BE2C (cell line): ENCODE measurements around the gene METRNL.
"Not testable (repeated sequence)": the region's sequence is repeated elsewhere in the genome, so short reads cannot be mapped to it uniquely, and the experiment has no call there.

Experiments
- DNase-seq: peaks from one replicate; pipeline ENCODE4 v3.0.0-alpha.2; 2020
- H3K27me3 ChIP-seq: fragments of 250-450 bp; sonication (Bioruptor Pico); 2 replicates; pipeline ENCODE4 v1.5.1; 2020; ENCODE audit warnings: mild to moderate bottlenecking
- H3K36me3 ChIP-seq: fragments of 250-450 bp; sonication (Bioruptor Pico); 2 replicates; pipeline ENCODE4 v1.5.1; 2020; ENCODE audit warnings: mild to moderate bottlenecking
- H3K4me1 ChIP-seq: fragments of 250-450 bp; sonication (Bioruptor Pico); 2 replicates; pipeline ENCODE4 v1.5.1; 2020
- H3K4me3 ChIP-seq: 2 replicates; pipeline ENCODE4 v1.5.1; 2011; ENCODE audit warnings: low read depth, low read length
- H3K9me3 ChIP-seq: fragments of 250-450 bp; sonication (Bioruptor Pico); 2 replicates; pipeline ENCODE4 v1.5.1; 2020
- CTCF ChIP-seq: IDR thresholded peaks from 2 replicates; pipeline ENCODE4 v1.5.1; 2012; ENCODE audit warnings: mild to moderate bottlenecking, low read depth, low read length

Gene METRNL

GRCh38 chr17:83135692-83136091 is 56.3 kb downstream of the METRNL start:
- Histone ChIP-seq H3K27me3 (peaks cover 4% of the 10 kb centered on the region; the same call in 1 of the 2 replicates), H3K36me3 (no peaks in the 10 kb centered on the region)

GRCh38 chr17:83136156-83136555 is 56.7 kb downstream of the METRNL start:
- DNase-seq: no peak
- TF ChIP-seq CTCF: no peak
- Histone ChIP-seq H3K9me3 (no peaks in the 10 kb centered on the region), H3K4me3 (no peak overlapping the region), H3K36me3 (no peaks in the 10 kb centered on the region), H3K4me1 (no peaks in the 10 kb centered on the region), H3K27me3 (peaks cover 4% of the 10 kb centered on the region; the same call in 1 of the 2 replicates)

More at GRCh38 chr17:83135692-83136091, 56.3 kb downstream of the METRNL start:
- H3K9me3 ChIP-seq: no peaks in the 10 kb centered on the region
- TF ChIP-seq CTCF: no peak
- no peaks in the 10 kb centered on the region for H3K4me1 ChIP-seq
- DNase-seq: no peak
- no peak overlapping the region for H3K4me3 ChIP-seq

GRCh38 chr17:83136931-83137330 is 57.5 kb downstream of the METRNL start:
- H3K4me1 ChIP-seq: no peaks in the 10 kb centered on the region

GRCh38 chr17:83137523-83137922 is 58.1 kb downstream of the METRNL start:
- H3K4me1 ChIP-seq: no peaks in the 10 kb centered on the region
- H3K9me3 ChIP-seq: peaks cover 4% of the 10 kb centered on the region; the same call in 1 of the 2 replicates
- H3K36me3 ChIP-seq: no peaks in the 10 kb centered on the region

More at GRCh38 chr17:83136931-83137330, 57.5 kb downstream of the METRNL start:
- TF ChIP-seq CTCF: no peak
- H3K4me3 ChIP-seq: no peak overlapping the region
- no peaks in the 10 kb centered on the region for H3K36me3 ChIP-seq
- DNase-seq: no peak
- peaks cover 4% of the 10 kb centered on the region; the same call in 1 of the 2 replicates for H3K27me3 ChIP-seq
- peaks cover 3% of the 10 kb centered on the region; the same call in 1 of the 2 replicates for H3K9me3 ChIP-seq

GRCh38 chr17:83138820-83139219 is 59.4 kb downstream of the METRNL start:
- no peak for DNase-seq
- Histone ChIP-seq H3K4me3 (no peak overlapping the region), H3K27me3 (peaks cover under 1% of the 10 kb centered on the region; the same call in 1 of the 2 replicates), H3K9me3 (peaks cover 4% of the 10 kb centered on the region; the same call in 1 of the 2 replicates), H3K36me3 (no peaks in the 10 kb centered on the region), H3K4me1 (no peaks in the 10 kb centered on the region)
- no peak for TF ChIP-seq CTCF

More at GRCh38 chr17:83137523-83137922, 58.1 kb downstream of the METRNL start:
- no peak for DNase-seq
- Histone ChIP-seq H3K4me3 (no peak overlapping the region), H3K27me3 (peaks cover 4% of the 10 kb centered on the region; the same call in 1 of the 2 replicates)
- no peak for TF ChIP-seq CTCF

- not testable (repeated sequence) for H3K4me3 ChIP-seq, H3K36me3 ChIP-seq, H3K27me3 ChIP-seq, H3K9me3 ChIP-seq, DNase-seq, H3K4me1 ChIP-seq
Observed at GRCh38 chr17:83139541-83140248, 60.3 kb downstream of the METRNL start.

GRCh38 chr17:83140249-83140566 is 60.8 kb downstream of the METRNL start:
- not testable (repeated sequence) for H3K27me3 ChIP-seq, DNase-seq, H3K9me3 ChIP-seq, H3K36me3 ChIP-seq, H3K4me3 ChIP-seq, H3K4me1 ChIP-seq
